ENCODE results near the gene ARID1B.
A peak's percentile ranks its signal among the peaks of the same experiment; 100 is the strongest.

The ARID1B gene

GRCh38 chr6:156773935-156774852, 3.0 kb upstream of the ARID1B start:
- no peak for DNase-seq (ENCODE audit: low read depth)

- DNase-seq (ENCODE audit: low read depth), result no peak
These were observed 2.2 kb upstream of the ARID1B start for GRCh38 chr6:156774863-156775405.

GRCh38 chr6:156775717-156776116, 1.5 kb upstream of the ARID1B start:
- DNase-seq (ENCODE audit: low read depth), result no peak

DNA sequence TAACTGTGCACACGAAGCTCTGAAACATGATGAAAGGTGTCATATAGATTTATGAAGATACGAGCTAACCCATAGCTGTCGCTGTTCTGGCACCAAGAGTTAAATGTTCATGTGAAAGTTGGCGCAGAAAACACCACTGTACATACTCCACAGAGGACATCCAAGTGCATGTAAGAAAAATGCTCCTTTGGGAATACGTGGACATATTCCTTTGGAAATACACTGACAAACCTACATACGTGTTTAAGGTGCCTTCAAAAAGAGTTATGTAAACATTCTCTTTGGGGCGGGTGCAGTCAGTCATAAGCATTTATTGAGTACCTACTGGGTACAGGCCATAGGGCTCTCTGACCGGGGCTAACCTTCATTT, 723 bp upstream of the ARID1B start:
- no peak for DNase-seq (ENCODE audit: low read depth)

- no peak for DNase-seq (ENCODE audit: low read depth)
These were observed 637 bp downstream of the ARID1B start for GRCh38 chr6:156777577-156778453.

GRCh38 chr6:156778454-156779205, 1.5 kb downstream of the ARID1B start:
- no peak for DNase-seq (ENCODE audit: low read depth)

DNA sequence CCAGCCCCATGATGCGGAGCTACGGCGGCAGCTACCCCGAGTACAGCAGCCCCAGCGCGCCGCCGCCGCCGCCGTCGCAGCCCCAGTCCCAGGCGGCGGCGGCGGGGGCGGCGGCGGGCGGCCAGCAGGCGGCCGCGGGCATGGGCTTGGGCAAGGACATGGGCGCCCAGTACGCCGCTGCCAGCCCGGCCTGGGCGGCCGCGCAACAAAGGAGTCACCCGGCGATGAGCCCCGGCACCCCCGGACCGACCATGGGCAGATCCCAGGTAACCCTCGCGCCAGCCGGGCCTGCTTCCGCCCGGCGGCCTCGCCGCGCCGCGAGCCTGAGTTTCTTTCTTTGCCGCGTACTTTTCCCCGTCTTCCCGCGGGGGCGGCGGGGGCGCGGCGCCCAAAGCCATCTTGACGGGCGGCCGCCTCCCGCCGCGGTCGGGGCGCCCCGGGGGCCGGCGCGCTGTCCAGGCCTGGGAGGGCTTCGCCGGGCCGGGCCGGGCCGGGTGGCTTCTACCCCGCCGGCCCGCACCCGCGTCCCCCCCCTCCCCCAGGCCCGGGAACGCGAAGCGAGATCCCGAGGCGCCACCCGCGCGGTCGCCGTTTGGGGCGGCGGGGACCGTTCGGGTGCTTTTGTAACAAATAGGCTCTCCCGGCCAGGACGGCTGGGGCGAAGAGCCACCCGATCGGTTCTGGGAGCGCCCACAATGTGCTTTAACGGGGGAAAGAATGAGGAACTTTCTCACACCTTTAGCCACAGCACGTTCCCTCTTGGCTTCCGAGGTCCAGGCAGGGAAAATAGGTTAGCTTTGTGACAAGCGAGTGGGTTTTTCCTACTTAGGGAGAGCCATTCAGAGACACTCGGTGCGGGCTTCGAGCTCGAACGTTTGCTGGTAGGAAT, 2.3 kb downstream of the ARID1B start:
- DNase-seq (ENCODE audit: low read depth), result no peak

- DNase-seq (ENCODE audit: low read depth), result peak; percentile 80
These were observed 3.0 kb downstream of the ARID1B start for GRCh38 chr6:156780102-156780641.

- no peak for DNase-seq (ENCODE audit: low read depth)
These were observed 4.0 kb downstream of the ARID1B start for GRCh38 chr6:156780962-156781853.

DNA sequence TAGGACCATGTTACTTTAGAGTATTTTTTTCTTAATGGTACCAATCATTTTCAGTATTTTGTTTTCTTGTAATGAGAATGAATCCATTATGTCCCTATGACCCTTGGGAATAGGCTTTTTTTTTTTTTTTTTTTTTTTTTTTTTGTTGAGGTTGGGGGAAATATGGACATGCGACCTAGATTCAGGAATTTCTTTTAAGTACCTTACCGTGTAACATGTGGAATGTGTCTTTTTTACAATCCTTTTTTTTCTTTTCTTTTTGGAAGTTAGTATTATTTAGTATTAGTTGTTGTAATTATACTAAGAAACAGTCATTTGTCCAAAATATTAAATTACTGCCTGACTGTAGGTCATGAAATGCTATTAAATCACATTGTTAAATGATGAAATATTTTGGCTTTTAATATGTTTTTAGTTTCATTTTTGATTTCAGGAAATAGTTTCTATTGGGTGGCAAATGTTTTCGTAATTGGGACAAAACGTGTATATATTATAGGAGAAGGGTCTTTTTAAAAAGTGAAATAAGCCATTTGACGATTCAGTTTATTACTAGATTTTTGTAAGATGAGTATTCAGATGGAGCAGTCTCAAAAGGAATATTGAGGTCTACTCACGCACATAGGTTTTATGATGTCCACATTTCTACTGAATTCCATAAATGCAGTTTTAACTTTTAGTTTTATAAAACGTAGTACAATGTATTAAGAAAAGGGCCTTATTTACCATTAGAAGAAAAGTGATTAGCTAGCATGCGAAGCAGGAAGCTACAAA, 4.9 kb downstream of the ARID1B start:
- no peak for DNase-seq (ENCODE audit: low read depth)

- no peak for DNase-seq (ENCODE audit: low read depth)
These were observed 5.6 kb downstream of the ARID1B start for GRCh38 chr6:156782691-156783320.

GRCh38 chr6:156783958-156784357, 6.8 kb downstream of the ARID1B start:
- DNase-seq (ENCODE audit: low read depth), result no peak

DNA sequence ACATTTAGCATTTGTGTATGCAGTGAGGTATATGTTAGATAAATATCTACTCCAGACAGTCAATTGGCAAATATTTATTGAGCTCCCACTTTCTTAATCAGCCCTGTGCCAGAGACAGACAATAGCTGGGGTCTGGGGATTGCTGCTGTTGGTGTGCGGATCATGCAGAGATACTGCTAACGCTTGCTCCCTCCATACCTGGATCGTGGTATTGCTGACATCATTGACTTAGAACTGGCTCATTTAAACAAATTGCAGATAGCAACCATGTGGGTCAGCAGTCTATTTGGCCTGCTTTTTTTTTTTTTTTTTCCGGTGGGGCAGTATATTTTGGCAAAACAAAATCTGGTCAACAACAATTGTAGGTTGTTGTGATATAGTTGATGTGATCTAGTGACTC, 9.5 kb downstream of the ARID1B start:
- DNase-seq (ENCODE audit: low read depth), result no peak

GRCh38 chr6:156787569-156788492, 10.7 kb downstream of the ARID1B start:
- DNase-seq (ENCODE audit: low read depth), result no peak

DNA sequence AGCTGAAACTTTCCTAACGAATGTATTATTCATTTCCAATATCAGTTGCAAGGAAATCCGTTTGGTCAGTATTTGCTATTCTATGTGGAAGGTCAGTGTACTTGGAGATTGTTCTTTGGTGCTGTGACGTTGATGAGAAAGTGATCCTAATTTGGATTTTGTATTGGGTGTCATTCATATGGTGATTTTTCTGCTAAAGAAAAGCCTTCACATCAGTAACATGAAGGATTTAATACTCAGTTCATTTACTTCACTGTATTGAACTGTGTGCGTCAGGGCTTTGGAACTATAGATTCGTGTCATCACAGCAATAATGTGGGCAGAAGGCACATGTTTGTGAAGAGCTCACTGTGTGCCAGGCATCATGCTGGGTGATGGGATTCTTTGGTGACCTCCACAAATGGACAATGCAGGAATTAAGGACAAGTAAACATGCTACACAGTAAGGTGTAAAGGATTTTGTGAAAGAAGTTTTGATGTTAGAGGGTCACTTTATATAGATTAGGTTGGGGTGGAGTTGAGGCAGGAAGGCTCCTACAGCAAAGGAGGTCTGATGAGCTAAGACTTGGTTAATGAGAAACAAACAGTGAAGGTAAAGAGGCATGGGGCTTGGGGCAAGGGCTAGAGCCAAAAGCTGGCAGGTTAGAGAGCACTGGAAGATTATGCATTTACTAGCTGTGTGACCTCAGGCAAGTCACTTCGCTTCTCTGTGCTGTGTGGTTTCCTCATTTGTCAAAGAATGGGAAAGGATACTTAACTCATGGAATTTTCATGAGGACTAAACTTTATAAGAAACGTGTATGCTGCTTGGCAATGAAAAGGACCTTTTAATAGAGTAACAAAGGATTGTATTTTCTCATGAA, 12.1 kb downstream of the ARID1B start:
- no peak for DNase-seq (ENCODE audit: low read depth)

- DNase-seq (ENCODE audit: low read depth), result no peak
These were observed 13.6 kb downstream of the ARID1B start for GRCh38 chr6:156790711-156791319.
